ENCODE measurements around the gene APCDD1. TPM values are rescaled to one million over a fixed set of nuclear protein-coding genes. Genes with fewer than 3 reads are reported as not detected.

The APCDD1 gene
- total and polyA plus RNA-seq, 2 of the 13 experiments (the other 11 are each of a cell fraction or from before 2014, with no cell fraction given): 2.1 to 8.6 TPM

DNA sequence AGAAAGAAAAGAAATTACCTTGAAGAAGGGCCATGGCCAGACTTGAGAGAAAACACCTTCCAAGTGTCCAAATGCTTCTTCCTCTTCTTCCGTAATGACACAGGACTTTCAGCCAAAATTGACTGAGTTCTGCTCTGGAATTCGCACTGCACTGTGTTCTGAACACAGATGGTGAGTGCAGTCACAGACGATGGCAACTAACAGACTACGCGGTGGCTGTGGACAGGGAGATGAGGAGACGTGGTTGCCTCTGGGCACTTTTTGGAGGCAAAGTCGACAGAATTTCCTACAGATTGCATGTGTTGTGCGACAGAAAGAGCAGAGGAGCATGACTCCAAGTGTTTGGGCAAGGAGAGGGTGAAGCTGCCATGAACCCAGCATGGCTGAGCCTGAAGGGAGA, 67.1 kb downstream of the APCDD1 start:
- TF ChIP-seq ZNF749 (CRISPR knock-in tag; IDR thresholded peaks at IDR 0.05; ENCODE audit: borderline replicate concordance) (no peak), TARDBP (CRISPR knock-in tag; IDR thresholded peaks at IDR 0.05) (no peak), ZNF326 (CRISPR knock-in tag; IDR thresholded peaks at IDR 0.05; ENCODE audit: borderline replicate concordance) (no peak), ZNF589 (CRISPR knock-in tag; conservative IDR thresholded peaks at IDR 0.05) (no peak), GTF3A (CRISPR knock-in tag; conservative IDR thresholded peaks at IDR 0.05) (no peak), ZNF572 (CRISPR knock-in tag; IDR thresholded peaks at IDR 0.05) (no peak), TRIM24 (CRISPR knock-in tag; IDR thresholded peaks at IDR 0.05) (no peak), GATAD1 (CRISPR knock-in tag; IDR thresholded peaks at IDR 0.05) (no peak), GLI4 (CRISPR knock-in tag; IDR thresholded peaks at IDR 0.05; ENCODE audit: borderline replicate concordance) (no peak), GATAD2A (CRISPR knock-in tag; IDR thresholded peaks at IDR 0.05) (no peak)
- TF ChIP-seq, protein P1, sequence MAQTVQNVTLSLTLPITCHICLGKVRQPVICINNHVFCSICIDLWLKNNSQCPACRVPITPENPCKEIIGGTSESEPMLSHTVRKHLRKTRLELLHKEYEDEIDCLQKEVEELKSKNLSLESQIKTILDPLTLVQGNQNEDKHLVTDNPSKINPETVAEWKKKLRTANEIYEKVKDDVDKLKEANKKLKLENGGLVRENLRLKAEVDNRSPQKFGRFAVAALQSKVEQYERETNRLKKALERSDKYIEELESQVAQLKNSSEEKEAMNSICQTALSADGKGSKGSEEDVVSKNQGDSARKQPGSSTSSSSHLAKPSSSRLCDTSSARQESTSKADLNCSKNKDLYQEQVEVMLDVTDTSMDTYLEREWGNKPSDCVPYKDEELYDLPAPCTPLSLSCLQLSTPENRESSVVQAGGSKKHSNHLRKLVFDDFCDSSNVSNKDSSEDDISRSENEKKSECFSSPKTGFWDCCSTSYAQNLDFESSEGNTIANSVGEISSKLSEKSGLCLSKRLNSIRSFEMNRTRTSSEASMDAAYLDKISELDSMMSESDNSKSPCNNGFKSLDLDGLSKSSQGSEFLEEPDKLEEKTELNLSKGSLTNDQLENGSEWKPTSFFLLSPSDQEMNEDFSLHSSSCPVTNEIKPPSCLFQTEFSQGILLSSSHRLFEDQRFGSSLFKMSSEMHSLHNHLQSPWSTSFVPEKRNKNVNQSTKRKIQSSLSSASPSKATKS (CRISPR knock-in tag; IDR thresholded peaks at IDR 0.05): no peak
- TF ChIP-seq, protein P2, sequence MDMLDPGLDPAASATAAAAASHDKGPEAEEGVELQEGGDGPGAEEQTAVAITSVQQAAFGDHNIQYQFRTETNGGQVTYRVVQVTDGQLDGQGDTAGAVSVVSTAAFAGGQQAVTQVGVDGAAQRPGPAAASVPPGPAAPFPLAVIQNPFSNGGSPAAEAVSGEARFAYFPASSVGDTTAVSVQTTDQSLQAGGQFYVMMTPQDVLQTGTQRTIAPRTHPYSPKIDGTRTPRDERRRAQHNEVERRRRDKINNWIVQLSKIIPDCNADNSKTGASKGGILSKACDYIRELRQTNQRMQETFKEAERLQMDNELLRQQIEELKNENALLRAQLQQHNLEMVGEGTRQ (IDR thresholded peaks at IDR 0.05; ENCODE audit: low read depth, low read length): no peak
- TF ChIP-seq, protein P2 (CRISPR knock-in tag; IDR thresholded peaks at IDR 0.05; ENCODE audit: borderline replicate concordance): no peak
- TF ChIP-seq, protein P3, sequence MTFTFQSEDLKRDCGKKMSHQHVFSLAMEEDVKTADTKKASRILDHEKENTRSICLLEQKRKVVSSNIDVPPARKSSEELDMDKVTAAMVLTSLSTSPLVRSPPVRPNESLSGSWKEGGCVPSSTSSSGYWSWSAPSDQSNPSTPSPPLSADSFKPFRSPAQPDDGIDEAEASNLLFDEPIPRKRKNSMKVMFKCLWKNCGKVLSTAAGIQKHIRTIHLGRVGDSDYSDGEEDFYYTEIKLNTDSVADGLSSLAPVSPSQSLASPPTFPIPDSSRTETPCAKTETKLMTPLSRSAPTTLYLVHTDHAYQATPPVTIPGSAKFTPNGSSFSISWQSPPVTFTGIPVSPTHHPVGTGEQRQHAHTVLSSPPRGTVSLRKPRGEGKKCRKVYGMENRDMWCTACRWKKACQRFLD (CRISPR knock-in tag; IDR thresholded peaks at IDR 0.05; ENCODE audit: borderline replicate concordance): no peak
- no peak overlapping the region for H3K27ac ChIP-seq (ENCODE audit: extremely low read length, insufficient read depth, low read length)
- ATAC-seq: no peak
- ChIA-PET CTCF (ENCODE audit: low intra/inter-chr PET ratio, low total read pairs) (no interaction called here), POLR2A (no interaction called here)
- BruUV-seq (replicated peaks): no TSS peak
- no peak overlapping the region for H3K4me3 ChIP-seq (replicated peaks in 1 of 3; ENCODE audit: insufficient read depth in 1 of 3, low read depth in 2 of 3, low read length in 3 of 3)
- peaks cover 0 to 4% of the 10 kb centered on the region in 2 experiments; a peak in 2 of 5 replicates for H3K27me3 ChIP-seq (ENCODE audit: control insufficient read depth in 1 of 2, insufficient read depth in 2 of 2, low read length in 2 of 2)
- intact Hi-C loops (cut with micrococcal nuclease; ENCODE audit: unreplicated experiment) (no loop called here), in situ Hi-C loops (cut with HindIII; ENCODE audit: extremely low pct_ligation_motif_present, low pct_unique_long_range_greater_than_20kb) (loop anchor here (5.0 kb wide), 1 partner anchor 549 kb away; no protein-coding TSS in a partner anchor)
- H3K4me1 ChIP-seq (ENCODE audit: insufficient read depth, low read length): peaks cover 35% of the 10 kb centered on the region
- FAIRE-seq: no peak
- no peak for DNase-seq (ENCODE audit: low spot score)
- 24% methylated on average over 8 of the region's 8 CpGs for WGBS (ENCODE audit: low lambda C conversion rate)
- H4K20me1 ChIP-seq (ENCODE audit: insufficient read depth, low read length): peaks cover 3% of the 10 kb centered on the region; the same call in 1 of the 2 replicates
- peak overlapping the region; percentile 34 for H2AFZ ChIP-seq (ENCODE audit: low read length)
- no peaks in the 10 kb centered on the region for H3K36me3 ChIP-seq (replicated peaks in 1 of 2; ENCODE audit: control insufficient read depth in 1 of 2, insufficient read depth in 2 of 2, low read length in 2 of 2)
- no peak overlapping the region for H3K9ac ChIP-seq (ENCODE audit: insufficient read depth, low read depth, low read length)
- H3K4me2 ChIP-seq (ENCODE audit: low read depth, low read length): no peak overlapping the region
- no peaks in the 10 kb centered on the region for H3K9me3 ChIP-seq (ENCODE audit: low read length)
- H3K79me2 ChIP-seq (ENCODE audit: insufficient read depth, low read length): peaks cover 4% of the 10 kb centered on the region

All from HepG2 (cell line).